NT2/D1 (cell line): ENCODE measurements around the gene AGBL5.

ENCODE experiments used
- YY1 ChIP-seq: IDR thresholded peaks from 2 replicates; pipeline ENCODE4 v1.6.1; 2011; ENCODE audit not compliant: insufficient read length, insufficient read depth
- ZNF274 ChIP-seq: IDR thresholded peaks from 2 replicates; pipeline ENCODE4 v1.6.1; 2011; ENCODE audit warnings: mild to moderate bottlenecking, low read depth, low read length

DNA sequence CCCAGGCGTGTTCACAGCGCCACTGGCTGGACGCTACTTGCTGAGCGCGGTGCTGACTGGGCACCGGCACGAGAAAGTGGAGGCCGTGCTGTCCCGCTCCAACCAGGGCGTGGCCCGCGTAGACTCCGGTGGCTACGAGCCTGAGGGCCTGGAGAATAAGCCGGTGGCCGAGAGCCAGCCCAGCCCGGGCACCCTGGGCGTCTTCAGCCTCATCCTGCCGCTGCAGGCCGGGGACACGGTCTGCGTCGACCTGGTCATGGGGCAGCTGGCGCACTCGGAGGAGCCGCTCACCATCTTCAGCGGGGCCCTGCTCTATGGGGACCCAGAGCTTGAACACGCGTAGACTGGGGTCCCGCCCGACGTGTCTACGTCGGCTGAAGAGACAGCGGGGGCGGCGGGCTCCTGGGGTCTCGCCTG lies 34.2 kb downstream of the AGBL5 start:
- no peak for TF ChIP-seq YY1
- no peak for TF ChIP-seq ZNF274
